GM18505 (cell line): ENCODE data around the gene BTBD8.

ENCODE experiments used
- ATAC-seq: cut with Tn5 transposase; IDR thresholded peaks from one replicate; pipeline ENCODE4 v1.9.1; 2021; ENCODE audit not compliant: unreplicated experiment
- POLR2A ChIP-seq: IDR thresholded peaks from 4 replicates; pipeline ENCODE4 v1.6.1; 2011; ENCODE audit warnings: borderline replicate concordance; ENCODE audit not compliant: insufficient read depth, insufficient read length; ENCODE audit errors: extremely low read depth

The BTBD8 gene

DNA sequence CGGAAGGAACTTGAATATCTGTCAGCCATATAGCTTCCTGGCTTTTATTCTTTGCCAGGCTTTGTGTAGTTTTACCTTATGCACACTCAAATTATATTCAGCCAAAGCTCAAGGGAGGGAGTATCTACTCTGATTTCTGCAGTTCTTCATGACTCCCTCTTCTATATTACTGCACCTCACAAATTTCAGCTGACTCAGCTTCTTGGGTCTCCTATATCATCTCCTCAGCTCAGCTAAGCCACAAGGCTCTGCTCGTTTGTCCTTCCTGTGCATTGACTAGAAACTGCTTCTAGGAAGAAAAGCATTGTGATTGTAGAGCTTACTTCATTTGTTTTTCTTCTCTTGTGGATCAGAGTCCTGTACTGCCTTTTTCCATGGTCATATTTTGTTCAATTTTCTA lies 37.4 kb downstream of the BTBD8 start:
- no peak for ATAC-seq
- no peak for TF ChIP-seq POLR2A

GRCh38 chr1:92118826-92119225 lies 38.7 kb downstream of the BTBD8 start:
- ATAC-seq, result no peak
- no peak for TF ChIP-seq POLR2A

GRCh38 chr1:92123868-92124267 lies 43.7 kb downstream of the BTBD8 start:
- ATAC-seq, result no peak
- TF ChIP-seq POLR2A, result no peak

GRCh38 chr1:92125204-92125603 lies 45.1 kb downstream of the BTBD8 start:
- no peak for TF ChIP-seq POLR2A

GRCh38 chr1:92126088-92126487 lies 45.9 kb downstream of the BTBD8 start:
- ATAC-seq, result no peak
- no peak for TF ChIP-seq POLR2A

More at GRCh38 chr1:92125204-92125603, 45.1 kb downstream of the BTBD8 start:
- ATAC-seq, result no peak

DNA sequence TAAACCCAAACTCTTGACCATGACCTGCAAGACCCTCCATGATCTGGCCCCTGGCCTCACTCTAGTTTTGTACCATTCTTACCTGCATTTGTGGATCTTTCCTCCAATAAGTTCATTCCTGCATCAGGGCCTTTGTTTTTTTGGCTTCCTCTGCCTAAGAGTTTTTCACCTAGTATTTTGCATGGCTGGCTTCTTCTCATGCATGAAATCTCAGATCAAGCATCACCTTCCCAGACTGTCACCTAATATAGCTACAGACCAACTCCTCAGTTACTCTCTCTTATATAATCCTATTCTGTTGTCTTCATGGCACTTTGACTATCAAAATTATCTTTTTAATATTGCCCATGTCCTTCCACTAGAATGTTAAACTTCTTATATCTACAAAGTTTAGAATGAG lies 54.2 kb downstream of the BTBD8 start:
- ATAC-seq, result no peak
- TF ChIP-seq POLR2A, result no peak

GRCh38 chr1:92136341-92136740 lies 56.2 kb downstream of the BTBD8 start:
- no peak for ATAC-seq
- no peak for TF ChIP-seq POLR2A

DNA sequence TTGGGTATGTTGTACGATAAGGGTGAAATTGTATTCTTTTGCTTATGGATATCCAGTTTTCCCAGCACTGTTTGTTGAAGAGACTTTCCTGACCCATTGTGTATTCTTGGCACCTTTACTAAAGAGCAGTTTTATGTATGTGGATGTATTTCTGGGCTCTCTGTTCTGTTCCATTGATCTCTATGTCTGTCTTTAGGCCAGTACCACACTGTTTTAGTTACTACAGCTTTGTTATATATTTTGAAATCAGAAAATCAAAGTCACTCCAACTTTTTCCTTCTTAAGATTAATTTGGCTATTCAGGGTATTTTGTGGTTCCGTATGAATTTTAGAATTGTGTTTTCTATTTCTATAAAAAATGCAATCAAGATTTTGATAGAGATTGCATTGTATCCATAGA lies 74.8 kb downstream of the BTBD8 start:
- ATAC-seq, result no peak
- TF ChIP-seq POLR2A, result no peak

GRCh38 chr1:92159593-92159992 lies 79.4 kb downstream of the BTBD8 start:
- no peak for TF ChIP-seq POLR2A

DNA sequence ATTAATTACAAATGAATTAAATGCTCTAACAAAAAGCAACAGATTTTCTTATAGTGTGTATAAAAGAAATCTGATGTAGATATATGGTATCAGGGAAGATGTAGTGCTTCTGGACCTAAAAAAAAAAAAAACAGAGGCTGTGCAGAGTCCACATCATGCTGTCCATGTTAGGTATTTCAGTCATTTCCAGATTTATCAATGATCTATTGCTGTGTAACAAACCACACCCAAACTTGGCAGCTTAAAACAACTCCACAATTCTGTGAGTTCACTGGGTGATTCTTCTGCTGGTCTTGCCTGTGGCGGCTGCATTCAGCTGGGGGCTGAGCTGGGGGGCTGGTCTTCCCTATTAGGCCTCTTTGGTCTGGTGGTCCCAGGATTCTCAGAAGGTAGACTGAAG lies 85.2 kb downstream of the BTBD8 start:
- ATAC-seq, result no peak
- no peak for TF ChIP-seq POLR2A

More at GRCh38 chr1:92159593-92159992, 79.4 kb downstream of the BTBD8 start:
- ATAC-seq, result no peak

DNA sequence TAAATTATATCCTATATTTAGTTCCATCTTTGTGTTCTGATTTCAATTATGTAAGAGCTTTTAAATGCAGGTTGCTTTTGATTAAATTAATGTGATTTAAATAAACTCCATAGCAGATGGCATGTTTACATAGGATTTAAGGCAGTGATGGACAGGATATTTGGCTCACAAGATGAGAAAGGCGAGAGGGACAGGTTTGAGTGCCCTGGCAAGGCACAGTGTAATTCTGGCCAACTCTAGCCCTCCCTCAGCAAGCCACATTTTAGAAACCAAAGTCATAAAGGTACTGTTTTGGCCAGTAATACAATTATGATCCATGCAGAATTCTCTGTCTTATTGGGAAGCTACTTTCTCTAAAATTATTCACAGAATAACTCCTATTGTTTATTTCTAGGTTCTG lies 87.0 kb downstream of the BTBD8 start:
- TF ChIP-seq POLR2A, result no peak
- no peak for ATAC-seq

GRCh38 chr1:92168657-92169056 lies 88.5 kb downstream of the BTBD8 start:
- ATAC-seq, result no peak
- no peak for TF ChIP-seq POLR2A

DNA sequence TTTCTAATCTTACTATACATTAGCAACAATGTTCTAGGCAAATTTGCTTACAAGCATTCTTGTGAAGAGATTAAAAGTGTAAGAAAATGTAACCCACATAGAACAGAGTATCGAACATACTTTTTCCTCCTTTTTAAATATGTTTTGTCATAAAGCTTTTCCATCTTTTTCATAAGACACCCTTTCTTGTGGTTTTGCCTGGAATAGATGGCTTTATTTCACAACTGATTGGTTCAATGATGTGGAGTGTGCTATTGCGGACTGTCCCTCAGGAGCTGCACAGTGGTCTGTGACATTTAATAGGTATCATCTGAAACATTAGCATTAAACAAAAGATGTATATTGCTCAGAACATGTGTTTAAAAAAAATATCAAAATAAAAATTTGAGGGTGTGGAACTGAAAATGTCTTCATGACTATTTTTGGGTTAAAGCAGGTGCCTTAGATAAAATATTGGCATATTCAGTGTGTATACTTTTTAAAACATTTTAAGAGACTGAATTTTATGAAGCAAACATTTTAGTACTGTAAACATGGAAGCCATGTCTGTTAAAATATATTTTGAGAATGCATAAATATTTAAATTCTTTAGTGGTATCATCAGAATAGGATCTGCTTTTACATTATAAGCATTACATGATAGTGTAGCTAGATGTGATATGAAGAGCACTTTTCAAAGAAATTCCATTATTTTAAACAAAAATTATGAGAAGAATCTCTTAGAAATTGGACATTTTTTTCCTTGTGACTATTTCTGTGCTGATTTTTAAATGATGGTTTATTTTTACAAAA lies 89.3 kb downstream of the BTBD8 start:
- no peak for ATAC-seq

DNA sequence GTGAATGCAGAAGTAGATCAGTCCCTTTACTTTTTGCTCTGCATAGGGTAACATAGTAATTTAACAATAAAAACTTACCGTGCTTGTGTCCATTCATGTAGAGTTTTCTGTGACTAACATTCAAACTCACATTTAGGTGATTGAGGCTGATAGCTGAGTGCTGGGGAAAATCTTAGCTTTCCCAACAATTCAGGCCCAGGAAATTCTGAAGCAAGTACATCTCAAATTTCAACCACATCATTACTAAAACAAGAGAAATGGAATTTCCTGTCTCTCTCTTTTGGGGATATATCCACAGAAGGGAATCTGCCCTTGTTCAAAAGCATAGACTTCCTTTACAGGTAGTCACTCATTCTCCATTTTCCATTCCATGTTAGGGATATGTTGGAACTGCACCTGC lies 104.5 kb downstream of the BTBD8 start:
- TF ChIP-seq POLR2A, result no peak
- ATAC-seq, result no peak

More for the DNA sequence above, 89.3 kb downstream of the BTBD8 start:
- no peak for TF ChIP-seq POLR2A

DNA sequence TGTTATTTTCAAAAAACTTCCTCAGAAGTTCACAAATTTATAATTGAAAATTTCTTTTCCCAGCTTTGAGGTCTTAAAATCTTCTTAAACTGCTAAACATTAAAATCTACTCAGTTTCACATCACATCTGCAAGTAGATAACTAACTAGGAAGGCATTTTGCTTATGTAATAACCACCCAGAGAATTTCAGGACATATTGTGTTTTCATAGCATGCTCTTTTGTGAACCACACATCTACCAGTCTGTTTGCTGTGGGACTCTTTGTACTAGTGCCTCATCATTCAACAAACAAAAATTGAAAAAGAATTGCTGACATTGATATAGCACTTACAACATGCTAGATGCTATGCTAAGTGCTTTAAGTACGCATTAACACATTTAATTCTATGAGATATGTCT lies 105.9 kb downstream of the BTBD8 start:
- no peak for ATAC-seq
- no peak for TF ChIP-seq POLR2A

GRCh38 chr1:92188436-92189255 lies 108.5 kb downstream of the BTBD8 start:
- no peak for TF ChIP-seq POLR2A
- no peak for ATAC-seq
